OCI-LY1 (cell line): ENCODE data around the gene PGAP2.

Experiments used
- H2AFZ ChIP-seq: fragments of 200-600 bp; sonication (generic), shearing (Covaris generic); 2 replicates; pipeline ENCODE4 v1.6.0; 2014; ENCODE audit warnings: antibody characterized with exemption, mild to moderate bottlenecking, low read length
- H3F3A ChIP-seq: fragments of 200-600 bp; sonication (generic), shearing (Covaris generic); 2 replicates; pipeline ENCODE4 v1.6.0; 2014; ENCODE audit warnings: mild to moderate bottlenecking, antibody characterized with exemption, low read length, moderate library complexity; ENCODE audit not compliant: insufficient read depth
- H3K27ac ChIP-seq: fragments of 200-600 bp; sonication (generic); 2 replicates; pipeline ENCODE4 v1.5.1; 2014; ENCODE audit warnings: low read length, mixed run types, mild to moderate bottlenecking, low read depth; ENCODE audit not compliant: poor library complexity, severe bottlenecking
- H3K27me3 ChIP-seq: fragments of 200-600 bp; sonication (generic); 2 replicates; pipeline ENCODE4 v1.6.0; 2014; ENCODE audit warnings: antibody characterized with exemption, mild to moderate bottlenecking, low read length, moderate library complexity; ENCODE audit not compliant: insufficient read depth
- H3K36me3 ChIP-seq: fragments of 200-600 bp; sonication (generic); 2 replicates; pipeline ENCODE4 v1.6.1; 2014; ENCODE audit warnings: mild to moderate bottlenecking, antibody characterized with exemption, low read length, moderate library complexity, mixed read lengths; ENCODE audit not compliant: insufficient read depth
- H3K4me1 ChIP-seq: fragments of 200-600 bp; sonication (generic); 2 replicates; pipeline ENCODE4 v1.5.1; 2014; ENCODE audit warnings: mild to moderate bottlenecking, low read length, moderate library complexity; ENCODE audit not compliant: insufficient read depth, severe bottlenecking
- H3K4me2 ChIP-seq: fragments of 200-600 bp; sonication (generic), shearing (Covaris generic); 2 replicates; pipeline ENCODE4 v1.6.1; 2014; ENCODE audit warnings: low read length
- H3K4me3 ChIP-seq: fragments of 200-600 bp; sonication (generic); 2 replicates; pipeline ENCODE4 v1.5.1; 2014; ENCODE audit warnings: low read length, low read depth, mild to moderate bottlenecking, mixed read lengths; ENCODE audit not compliant: poor library complexity, severe bottlenecking
- H3K79me2 ChIP-seq: fragments of 200-600 bp; shearing (Covaris generic); 2 replicates; pipeline ENCODE4 v1.6.1; 2016; ENCODE audit warnings: mixed run types, low read length, mixed read lengths; ENCODE audit not compliant: insufficient read depth
- H3K9ac ChIP-seq: fragments of 200-600 bp; sonication (generic), shearing (Covaris generic); 2 replicates; pipeline ENCODE4 v1.6.1; 2014; ENCODE audit warnings: mild to moderate bottlenecking, low read length, mixed read lengths
- H3K9me2 ChIP-seq: fragments of 200-600 bp; sonication (generic), shearing (Covaris generic); 2 replicates; pipeline ENCODE4 v1.6.1; 2014; ENCODE audit warnings: low read depth, mild to moderate bottlenecking, low read length, mixed read lengths
- H3K9me3 ChIP-seq: fragments of 200-600 bp; shearing (Covaris generic); 2 replicates; pipeline ENCODE4 v1.6.1; 2014; ENCODE audit warnings: low read length, mixed read lengths
- H4K20me1 ChIP-seq: fragments of 200-600 bp; sonication (generic), shearing (Covaris generic); 2 replicates; pipeline ENCODE4 v1.6.0; 2016; ENCODE audit warnings: mild to moderate bottlenecking, low read length; ENCODE audit not compliant: insufficient read depth
- CTCF ChIP-seq: fragments of 200-600 bp; sonication (generic), shearing (Covaris generic); IDR thresholded peaks from 2 replicates; pipeline ENCODE4 v1.5.1; 2017; ENCODE audit warnings: mild to moderate bottlenecking, antibody characterized with exemption, low read length, moderate library complexity, mixed read lengths
- EZH2 ChIP-seq: fragments of 200-600 bp; sonication (generic), shearing (Covaris generic); IDR thresholded peaks from 2 replicates; pipeline ENCODE4 v1.8.0; 2017; ENCODE audit warnings: borderline replicate concordance, mixed run types, mild to moderate bottlenecking, antibody characterized with exemption, low read length, moderate library complexity, mixed read lengths

Gene PGAP2

GRCh38 chr11:3767536-3767935 is 40.8 kb upstream of the PGAP2 start:
- H3K9ac ChIP-seq, result no peak overlapping the region
- TF ChIP-seq CTCF (no peak), EZH2 (no peak)
- H3K79me2 ChIP-seq, result no peaks in the 10 kb centered on the region
- no peak overlapping the region for H3K4me2 ChIP-seq
- H3K4me3 ChIP-seq, result no peak overlapping the region
- no peaks in the 10 kb centered on the region for H3K9me2 ChIP-seq
- no peaks in the 10 kb centered on the region for H3K4me1 ChIP-seq
- H3K27ac ChIP-seq, result no peak overlapping the region
- H4K20me1 ChIP-seq, result no peaks in the 10 kb centered on the region
- H3K27me3 ChIP-seq, result no peaks in the 10 kb centered on the region
- no peaks in the 10 kb centered on the region for H3F3A ChIP-seq
- peaks cover 97% of the 10 kb centered on the region for H3K36me3 ChIP-seq
- H3K9me3 ChIP-seq, result no peaks in the 10 kb centered on the region
- no peak overlapping the region for H2AFZ ChIP-seq

- Histone ChIP-seq H4K20me1 (no peaks in the 10 kb centered on the region), H3K27ac (no peak overlapping the region), H3K9me2 (no peaks in the 10 kb centered on the region), H3K4me3 (no peak overlapping the region), H3K4me2 (no peak overlapping the region), H3K27me3 (no peaks in the 10 kb centered on the region), H2AFZ (no peak overlapping the region), H3K4me1 (no peaks in the 10 kb centered on the region), H3K9me3 (no peaks in the 10 kb centered on the region), H3K36me3 (peaks cover 98% of the 10 kb centered on the region), H3F3A (no peaks in the 10 kb centered on the region), H3K9ac (no peak overlapping the region), H3K79me2 (no peaks in the 10 kb centered on the region)
- TF ChIP-seq EZH2 (no peak), CTCF (no peak)
Observed at GRCh38 chr11:3773180-3773579, 35.2 kb upstream of the PGAP2 start.

- Histone ChIP-seq H3K27me3 (no peaks in the 10 kb centered on the region), H2AFZ (no peak overlapping the region), H3K4me1 (no peaks in the 10 kb centered on the region), H3F3A (no peaks in the 10 kb centered on the region), H4K20me1 (no peaks in the 10 kb centered on the region), H3K4me3 (no peak overlapping the region), H3K4me2 (no peak overlapping the region), H3K36me3 (peaks cover 97% of the 10 kb centered on the region), H3K9me3 (no peaks in the 10 kb centered on the region), H3K27ac (no peak overlapping the region), H3K79me2 (0 out of 2 replicates have a peak, but pooled peaks cover 3% of the 10 kb centered on the region), H3K9ac (no peak overlapping the region), H3K9me2 (no peaks in the 10 kb centered on the region)
- TF ChIP-seq EZH2, result no peak
- no peak for TF ChIP-seq CTCF
Observed at GRCh38 chr11:3775736-3776406, 32.5 kb upstream of the PGAP2 start.
